ENCODE data around the gene CTSE.

The CTSE gene

DNA sequence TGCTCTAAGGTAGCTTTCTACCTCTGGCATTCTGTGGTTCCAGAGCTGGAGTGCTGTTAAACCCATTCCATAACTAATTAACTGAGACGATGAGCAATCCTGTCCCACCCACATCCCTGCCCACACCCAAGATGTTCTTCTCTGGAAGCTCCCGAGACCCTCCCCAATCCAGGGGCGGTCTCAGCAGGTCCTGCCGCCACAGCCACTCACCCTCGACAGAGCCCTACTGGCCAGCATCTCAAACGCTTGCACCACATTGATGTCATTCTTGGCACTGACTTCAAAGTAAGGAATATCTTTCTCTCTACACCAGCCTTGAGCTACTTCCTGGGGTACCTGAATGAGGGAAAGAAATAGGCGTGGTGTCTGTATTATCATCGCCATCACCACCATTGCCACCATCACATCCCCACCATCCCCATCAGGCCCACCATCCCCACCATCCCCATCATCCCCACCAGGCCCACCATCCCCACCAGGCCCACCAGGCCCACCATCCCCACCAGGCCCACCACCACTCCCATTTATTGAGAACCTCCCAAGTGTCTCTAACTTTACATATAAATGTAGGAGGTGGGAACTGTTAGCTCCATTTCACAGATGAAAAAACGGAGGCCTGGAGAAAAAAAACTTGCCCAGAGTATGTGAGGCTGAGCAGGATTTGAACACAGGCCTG, 38.2 kb downstream of the CTSE start:
- H3K4me3 Mint-ChIP-seq, result no peak overlapping the region

DNA sequence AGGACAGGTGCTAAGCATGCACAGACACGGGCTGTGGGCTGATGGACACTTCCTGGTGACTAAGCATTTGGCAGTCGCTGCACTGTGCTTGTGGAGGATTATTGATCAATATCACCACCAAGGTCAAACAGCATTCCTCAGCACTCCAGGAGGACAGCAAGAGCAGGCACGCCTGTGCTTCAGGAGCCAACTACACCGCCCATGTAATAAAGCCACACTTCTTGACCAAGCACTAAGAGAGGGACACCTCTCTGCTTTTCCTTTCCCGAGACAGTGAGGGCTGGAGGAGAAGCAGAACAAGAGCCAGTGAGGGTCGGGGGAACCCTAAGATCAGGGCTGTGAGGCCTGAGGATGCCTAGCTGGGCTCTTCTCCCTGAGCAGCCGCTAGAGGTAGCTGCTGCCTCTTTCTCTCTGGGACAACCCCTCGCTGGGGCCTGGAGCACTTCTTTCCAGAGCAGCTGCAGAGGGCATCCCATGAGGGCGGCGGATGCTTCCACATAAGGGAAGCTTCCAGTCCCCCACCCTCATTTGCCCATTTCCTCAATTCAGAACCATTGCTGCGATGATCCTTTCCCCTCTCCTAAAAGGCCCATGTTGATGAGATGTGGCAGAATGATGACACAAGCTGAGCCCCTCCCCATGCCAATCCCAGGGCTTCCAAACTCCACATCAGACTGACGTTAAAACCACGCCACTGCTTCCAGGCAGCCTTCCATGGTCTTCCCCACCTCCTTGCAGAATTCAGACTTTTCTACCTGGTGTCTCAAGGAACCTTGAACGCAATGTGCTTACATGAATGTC, 39.6 kb downstream of the CTSE start:
- Mint-ChIP-seq H3K27me3 (ENCODE audit: low read depth, poor library complexity) (peaks cover 6% of the 10 kb centered on the region), H3K9me3 (no peaks in the 10 kb centered on the region), H3K4me1 (peaks cover 2% of the 10 kb centered on the region), H3K36me3 (ENCODE audit: low read depth) (no peaks in the 10 kb centered on the region), H3K4me3 (no peak overlapping the region), H3K27ac (no peak overlapping the region)
- TF ChIP-seq, protein P1, sequence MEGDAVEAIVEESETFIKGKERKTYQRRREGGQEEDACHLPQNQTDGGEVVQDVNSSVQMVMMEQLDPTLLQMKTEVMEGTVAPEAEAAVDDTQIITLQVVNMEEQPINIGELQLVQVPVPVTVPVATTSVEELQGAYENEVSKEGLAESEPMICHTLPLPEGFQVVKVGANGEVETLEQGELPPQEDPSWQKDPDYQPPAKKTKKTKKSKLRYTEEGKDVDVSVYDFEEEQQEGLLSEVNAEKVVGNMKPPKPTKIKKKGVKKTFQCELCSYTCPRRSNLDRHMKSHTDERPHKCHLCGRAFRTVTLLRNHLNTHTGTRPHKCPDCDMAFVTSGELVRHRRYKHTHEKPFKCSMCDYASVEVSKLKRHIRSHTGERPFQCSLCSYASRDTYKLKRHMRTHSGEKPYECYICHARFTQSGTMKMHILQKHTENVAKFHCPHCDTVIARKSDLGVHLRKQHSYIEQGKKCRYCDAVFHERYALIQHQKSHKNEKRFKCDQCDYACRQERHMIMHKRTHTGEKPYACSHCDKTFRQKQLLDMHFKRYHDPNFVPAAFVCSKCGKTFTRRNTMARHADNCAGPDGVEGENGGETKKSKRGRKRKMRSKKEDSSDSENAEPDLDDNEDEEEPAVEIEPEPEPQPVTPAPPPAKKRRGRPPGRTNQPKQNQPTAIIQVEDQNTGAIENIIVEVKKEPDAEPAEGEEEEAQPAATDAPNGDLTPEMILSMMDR (IDR thresholded peaks at IDR 0.05), result peak; percentile 69
- DNase-seq, result peak; percentile 60

More for the DNA sequence above, 38.2 kb downstream of the CTSE start:
- H3K27me3 Mint-ChIP-seq (ENCODE audit: low read depth, poor library complexity), result peaks cover 6% of the 10 kb centered on the region
- no peak overlapping the region for H3K27ac Mint-ChIP-seq
- peaks cover 15% of the 10 kb centered on the region for H3K4me1 Mint-ChIP-seq
- H3K9me3 Mint-ChIP-seq, result no peaks in the 10 kb centered on the region
- H3K36me3 Mint-ChIP-seq (ENCODE audit: low read depth), result no peaks in the 10 kb centered on the region
- TF ChIP-seq, protein P1 (IDR thresholded peaks at IDR 0.05), result no peak
- DNase-seq, result no peak

DNA sequence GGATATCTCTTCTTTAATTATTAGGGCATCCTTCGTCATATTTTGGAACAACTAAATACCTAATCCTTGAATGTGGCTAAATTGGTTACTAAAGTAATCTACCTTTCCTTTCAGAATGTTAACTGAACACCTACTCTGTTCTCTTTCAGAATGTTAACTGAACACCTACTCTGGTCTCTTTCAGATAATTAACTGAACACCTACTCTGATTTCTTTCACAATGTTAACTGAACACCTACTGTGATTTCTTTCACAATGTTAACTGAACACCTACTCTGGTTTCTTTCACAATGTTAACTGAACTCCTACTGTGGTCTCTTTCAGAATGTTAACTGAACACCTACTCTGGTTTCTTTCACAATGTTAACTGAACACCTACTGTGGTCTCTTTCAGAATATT, 42.4 kb downstream of the CTSE start:
- DNase-seq, result no peak
- H3K4me3 Mint-ChIP-seq, result no peak overlapping the region
- no peak overlapping the region for H3K27ac Mint-ChIP-seq

DNA sequence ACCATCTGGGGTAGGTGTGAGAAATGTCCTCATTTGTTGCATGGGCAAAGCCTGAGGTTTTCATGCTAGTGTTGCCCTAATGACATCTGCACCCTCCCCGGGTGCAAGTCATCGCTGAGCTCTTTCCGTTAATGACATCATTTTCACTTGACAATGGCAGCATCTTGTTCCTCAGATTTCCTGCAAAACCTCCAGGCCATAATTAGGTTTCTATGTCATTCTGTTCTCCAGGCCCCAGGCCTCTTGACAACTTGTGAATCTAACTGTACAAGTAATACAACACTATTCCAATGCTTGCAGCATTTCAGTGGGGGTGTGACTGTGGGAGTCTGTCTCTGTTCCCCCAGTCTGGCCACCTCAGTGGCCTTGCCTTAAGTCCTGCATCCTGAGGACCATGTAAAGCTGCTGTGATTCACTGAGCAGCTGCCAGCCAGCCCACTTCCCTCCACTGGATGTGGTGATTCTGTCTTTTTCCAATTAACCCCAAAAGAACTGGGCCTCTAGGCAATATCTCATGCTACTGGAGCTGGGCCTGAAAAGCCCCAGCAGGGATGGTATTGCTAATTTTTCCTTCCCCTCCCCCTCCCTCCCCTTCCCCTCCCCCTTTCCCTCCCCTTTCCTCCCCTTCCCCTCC, 43.3 kb downstream of the CTSE start:
- Mint-ChIP-seq H3K4me1 (peaks cover 24% of the 10 kb centered on the region), H3K27ac (no peak overlapping the region), H3K9me3 (no peaks in the 10 kb centered on the region), H3K4me3 (no peak overlapping the region), H3K27me3 (ENCODE audit: low read depth, poor library complexity) (peaks cover 3% of the 10 kb centered on the region), H3K36me3 (ENCODE audit: low read depth) (no peaks in the 10 kb centered on the region)
- TF ChIP-seq, protein P1 (IDR thresholded peaks at IDR 0.05), result no peak
- no peak for DNase-seq

More for the DNA sequence above, 42.4 kb downstream of the CTSE start:
- TF ChIP-seq, protein P1 (IDR thresholded peaks at IDR 0.05), result no peak
- Mint-ChIP-seq H3K9me3 (no peaks in the 10 kb centered on the region), H3K27me3 (ENCODE audit: low read depth, poor library complexity) (peaks cover 3% of the 10 kb centered on the region), H3K4me1 (peaks cover 23% of the 10 kb centered on the region), H3K36me3 (ENCODE audit: low read depth) (no peaks in the 10 kb centered on the region)

DNA sequence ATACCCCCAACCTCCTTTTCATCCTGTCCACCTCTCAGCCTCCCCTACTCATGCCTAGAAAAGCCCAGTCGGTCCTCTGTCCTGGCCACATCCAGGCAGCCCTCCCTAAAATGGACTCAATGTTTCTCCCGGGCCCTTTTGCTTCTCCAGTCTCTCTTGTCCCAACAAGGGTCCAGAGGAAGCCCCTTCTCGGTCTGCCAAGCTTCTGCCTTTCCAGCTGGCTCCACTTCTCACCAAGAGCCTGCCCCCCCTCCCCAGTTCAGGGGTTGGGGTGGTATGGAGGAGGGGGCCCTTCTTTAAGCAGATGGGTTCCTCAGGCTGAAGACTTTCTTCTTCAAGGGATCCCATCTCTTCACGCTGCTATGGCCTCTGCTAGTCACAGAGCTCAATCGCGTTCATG, 44.4 kb downstream of the CTSE start:
- TF ChIP-seq, protein P1 (IDR thresholded peaks at IDR 0.05), result no peak
- Mint-ChIP-seq H3K27ac (no peak overlapping the region), H3K27me3 (ENCODE audit: low read depth, poor library complexity) (peaks cover 3% of the 10 kb centered on the region), H3K4me3 (no peak overlapping the region), H3K4me1 (peaks cover 24% of the 10 kb centered on the region), H3K36me3 (ENCODE audit: low read depth) (no peaks in the 10 kb centered on the region), H3K9me3 (no peaks in the 10 kb centered on the region)
- no peak for DNase-seq

Data from nephron progenitor cell (in vitro differentiated cells).